ENCODE results near the gene YBX2. TPM values are rescaled to one million over a fixed set of nuclear protein-coding genes. Genes with fewer than 3 reads are reported as not detected.
A peak's percentile ranks its signal among the peaks of the same experiment; 100 is the strongest.
"Not testable (repeated sequence)": the region's sequence is repeated elsewhere in the genome, so short reads cannot be mapped to it uniquely, and the experiment has no call there.

YBX2 gene
- total and polyA plus RNA-seq, 7 donors = 0.14 to 1.8 (median 0.66) TPM

GRCh38 chr17:7336240-7337175 lies 42.1 kb upstream of the YBX2 start, which contains the start of gene ACAP1:
Gene ACAP1, plus strand, starts transcription at chr17:7336529. Its CDS starts 206 bp downstream, at chr17:7336735.
- Histone ChIP-seq H3K9me3 (no peaks in the 10 kb centered on the region), H3K4me3 (no peak within 1 kb of the TSS), H3K4me1 (no peaks in the 10 kb centered on the region), H3K36me3 (ENCODE audit: insufficient read depth in 1 of 2, low read depth in 1 of 2) (no peaks in the 10 kb centered on the region), H3K27ac (no peak within 1 kb of the TSS), H3K27me3 (ENCODE audit: insufficient read depth in 3 of 3, low read length in 2 of 3) (peaks cover 0 to 25% (median 4%) of the 10 kb centered on the region in 3 donors)
- no peak for TF ChIP-seq CTCF (IDR thresholded peaks at IDR 0.05)
- WGBS, 3 donors = 36 to 47% (median 42%) methylated on average over 17 of the region's 17 CpGs
- intact Hi-C loops (cut with DNase I) = no loop called here
- DNase-seq = no peak
- ATAC-seq = peak in 3 of 4 donors; percentile 16 to 35 (median 20)

GRCh38 chr17:7335765-7336164 lies 41.3 kb upstream of the YBX2 start:
- intact Hi-C loops (cut with DNase I); ATAC-seq; H3K9me3 ChIP-seq; DNase-seq; H3K4me3 ChIP-seq; H3K4me1 ChIP-seq; H3K36me3 ChIP-seq (ENCODE audit: insufficient read depth in 1 of 2, low read depth in 1 of 2); H3K27ac ChIP-seq: not testable (repeated sequence)
- 80 to 83% (median 81%) methylated on average over 13 of the region's 13 CpGs for WGBS, 3 donors
- peaks cover 0 to 25% (median 4%) of the 10 kb centered on the region in 3 donors for H3K27me3 ChIP-seq (ENCODE audit: insufficient read depth in 3 of 3, low read length in 2 of 3)

- 52 to 68% (median 58%) methylated on average over 3 of the region's 3 CpGs for WGBS, 3 donors
- Histone ChIP-seq H3K27me3 (ENCODE audit: insufficient read depth in 3 of 3, low read length in 2 of 3) (peaks cover 0 to 25% (median 4%) of the 10 kb centered on the region in 3 donors), H3K9me3 (no peaks in the 10 kb centered on the region), H3K4me3 (no peak overlapping the region), H3K36me3 (ENCODE audit: insufficient read depth in 1 of 2, low read depth in 1 of 2) (no peaks in the 10 kb centered on the region), H3K4me1 (no peaks in the 10 kb centered on the region), H3K27ac (no peak overlapping the region)
- ATAC-seq = no peak
- no peak for TF ChIP-seq CTCF (IDR thresholded peaks at IDR 0.05)
- DNase-seq = no peak
- intact Hi-C loops (cut with DNase I) = no loop called here
Observed at GRCh38 chr17:7334938-7335538, 40.6 kb upstream of the YBX2 start.

DNA sequence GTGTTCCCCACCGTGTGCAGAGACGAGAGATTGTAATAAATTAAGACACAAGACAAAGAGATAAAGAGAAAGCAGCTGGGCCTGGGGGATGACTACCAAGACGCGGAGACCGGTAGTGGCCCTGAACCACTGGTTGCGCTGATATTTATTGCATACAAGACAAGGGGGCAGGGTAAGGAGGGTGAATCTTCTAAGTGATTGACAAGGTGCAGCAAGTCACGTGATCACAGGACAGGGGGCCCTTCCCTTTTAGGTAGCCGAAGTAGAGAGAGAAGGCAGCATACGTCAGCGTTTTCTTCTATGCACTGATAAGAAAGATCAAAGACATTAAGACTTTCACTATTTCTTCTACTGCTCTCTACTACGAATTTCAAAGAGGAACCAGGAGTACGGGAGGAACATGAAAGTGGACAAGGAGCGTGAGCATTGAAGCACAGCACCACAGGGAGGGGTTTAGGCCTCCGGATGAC lies 38.2 kb upstream of the YBX2 start:
- H3K36me3 ChIP-seq (ENCODE audit: insufficient read depth in 1 of 2, low read depth in 1 of 2); H3K4me3 ChIP-seq; H3K9me3 ChIP-seq; DNase-seq; intact Hi-C loops (cut with DNase I); ATAC-seq; H3K27ac ChIP-seq; H3K4me1 ChIP-seq: not testable (repeated sequence)
- whole genome bisulfite sequencing, 3 donors = 53 to 57% (median 54%) methylated on average over 14 of the region's 14 CpGs
- peaks cover 0 to 11% (median 4%) of the 10 kb centered on the region in 3 donors for H3K27me3 ChIP-seq (ENCODE audit: insufficient read depth in 3 of 3, low read length in 2 of 3)

GRCh38 chr17:7332111-7332510 lies 37.7 kb upstream of the YBX2 start:
- DNase-seq = no peak
- H3K36me3 ChIP-seq (ENCODE audit: insufficient read depth in 1 of 2, low read depth in 1 of 2) = no peaks in the 10 kb centered on the region
- H3K9me3 ChIP-seq = no peaks in the 10 kb centered on the region
- H3K27me3 ChIP-seq (ENCODE audit: insufficient read depth in 3 of 3, low read length in 2 of 3) = peaks cover 0 to 11% (median 4%) of the 10 kb centered on the region in 3 donors
- no peak overlapping the region for H3K4me3 ChIP-seq
- H3K4me1 ChIP-seq = peaks cover 12% of the 10 kb centered on the region
- H3K27ac ChIP-seq = no peak overlapping the region
- intact Hi-C loops (cut with DNase I) = no loop called here
- 51 to 65% (median 63%) methylated on average over 7 of the region's 7 CpGs for WGBS, 3 donors
- ATAC-seq = no peak
- TF ChIP-seq CTCF (IDR thresholded peaks at IDR 0.05) = no peak

Data from psoas muscle (tissue), 8 donors.